DND-41 (cell line): ENCODE results near the gene RYR3.

ENCODE experiments used
- ATAC-seq: fragments of 200-7000 bp; cut with Tn5 transposase; 3 replicates; pipeline ENCODE4 v1.9.1; 2021; ENCODE audit warnings: low read depth; ENCODE audit not compliant: insufficient read depth
- DNase-seq: peaks from one replicate; pipeline ENCODE4 v3.0.0-alpha.2; 2020
- H2AFZ ChIP-seq: 2 replicates; pipeline ENCODE4 v1.6.0; 2012; ENCODE audit warnings: low read depth, low read length
- H3K27ac ChIP-seq: 2 replicates; pipeline ENCODE4 v1.5.1; 2012; ENCODE audit warnings: low read length, inconsistent platforms
- H3K27me3 ChIP-seq: fragments of 200-600 bp; sonication (generic); 2 replicates; pipeline ENCODE4 v1.6.0; 2012; ENCODE audit warnings: low read length, mild to moderate bottlenecking, inconsistent platforms; ENCODE audit not compliant: insufficient read depth, poor library complexity
- H3K36me3 ChIP-seq: 2 replicates; pipeline ENCODE4 v1.5.1; 2012; ENCODE audit warnings: low read length, inconsistent platforms; ENCODE audit not compliant: insufficient read depth
- H3K4me1 ChIP-seq: 2 replicates; pipeline ENCODE4 v1.5.1; 2012; ENCODE audit warnings: mild to moderate bottlenecking, low read length; ENCODE audit not compliant: insufficient read depth
- H3K4me2 ChIP-seq: 2 replicates; pipeline ENCODE4 v1.6.0; 2012; ENCODE audit warnings: mild to moderate bottlenecking, moderate library complexity, low read length, inconsistent platforms; ENCODE audit not compliant: insufficient read depth
- H3K4me3 ChIP-seq, 2 experiments: fragments of 200-600 bp in 1 of 2; shearing (Covaris generic) in 1 of 2; 2 replicates each; pipeline ENCODE4 v1.5.1; 2012 to 2016; ENCODE audit warnings: inconsistent platforms in 2 of 2, low read length in 2 of 2, mild to moderate bottlenecking in 2 of 2, low read depth in 1 of 2, moderate library complexity in 1 of 2
- H3K79me2 ChIP-seq: 2 replicates; pipeline ENCODE4 v1.6.0; 2012; ENCODE audit warnings: low read length, inconsistent platforms; ENCODE audit not compliant: insufficient read depth
- H3K9ac ChIP-seq: 2 replicates; pipeline ENCODE4 v1.6.0; 2012; ENCODE audit warnings: low read depth, mild to moderate bottlenecking, inconsistent platforms, low read length, moderate library complexity
- H3K9me3 ChIP-seq: 2 replicates; pipeline ENCODE4 v1.5.1; 2012; ENCODE audit warnings: low read length, moderate library complexity, mild to moderate bottlenecking, inconsistent platforms; ENCODE audit not compliant: insufficient read depth, severe bottlenecking
- H4K20me1 ChIP-seq: 2 replicates; pipeline ENCODE4 v1.6.0; 2012; ENCODE audit warnings: low read length; ENCODE audit not compliant: insufficient read depth
- CTCF ChIP-seq: IDR thresholded peaks from 2 replicates; pipeline ENCODE4 v1.5.1; 2012; ENCODE audit warnings: borderline replicate concordance, low read length, moderate library complexity, mild to moderate bottlenecking; ENCODE audit not compliant: poor library complexity, severe bottlenecking; ENCODE audit errors: extremely low read depth
- EZH2 ChIP-seq: IDR thresholded peaks from 3 replicates; pipeline ENCODE4 v1.6.1; 2012; ENCODE audit warnings: borderline replicate concordance, low read depth, mild to moderate bottlenecking, moderate library complexity, low read length, inconsistent platforms; ENCODE audit not compliant: severe bottlenecking

RYR3 gene

GRCh38 chr15:33398555-33398954 is 87.8 kb downstream of the RYR3 start:
- peaks cover 3% of the 10 kb centered on the region for H3K27me3 ChIP-seq
- H3K79me2 ChIP-seq: no peaks in the 10 kb centered on the region
- no peak overlapping the region for H2AFZ ChIP-seq
- H3K4me3 ChIP-seq: no peak overlapping the region
- H3K4me2 ChIP-seq: no peak overlapping the region
- H3K9me3 ChIP-seq: no peaks in the 10 kb centered on the region
- H3K4me1 ChIP-seq: no peaks in the 10 kb centered on the region
- H3K9ac ChIP-seq: no peak overlapping the region
- H3K36me3 ChIP-seq: no peaks in the 10 kb centered on the region
- TF ChIP-seq EZH2 (no peak), CTCF (no peak)
- no peak overlapping the region for H3K27ac ChIP-seq
- DNase-seq: no peak
- H4K20me1 ChIP-seq: no peaks in the 10 kb centered on the region
- no peak for ATAC-seq

- no peaks in the 10 kb centered on the region for H3K4me1 ChIP-seq
- no peaks in the 10 kb centered on the region for H4K20me1 ChIP-seq
Observed at GRCh38 chr15:33400941-33401340, 90.2 kb downstream of the RYR3 start.

GRCh38 chr15:33402600-33402999 is 91.8 kb downstream of the RYR3 start:
- TF ChIP-seq EZH2: no peak
- no peak for TF ChIP-seq CTCF
- Histone ChIP-seq H3K9me3 (no peaks in the 10 kb centered on the region), H3K9ac (no peak overlapping the region), H3K4me3 (no peak overlapping the region), H3K79me2 (no peaks in the 10 kb centered on the region), H3K36me3 (no peaks in the 10 kb centered on the region), H2AFZ (no peak overlapping the region), H3K27ac (no peak overlapping the region), H3K27me3 (peaks cover 5% of the 10 kb centered on the region), H3K4me1 (no peaks in the 10 kb centered on the region), H4K20me1 (no peaks in the 10 kb centered on the region), H3K4me2 (no peak overlapping the region)
- no peak for ATAC-seq
- no peak for DNase-seq

More at GRCh38 chr15:33400941-33401340, 90.2 kb downstream of the RYR3 start:
- Histone ChIP-seq H3K36me3 (no peaks in the 10 kb centered on the region), H3K27me3 (no peaks in the 10 kb centered on the region), H3K9ac (no peak overlapping the region), H3K9me3 (no peaks in the 10 kb centered on the region), H3K4me2 (no peak overlapping the region), H3K27ac (no peak overlapping the region), H3K79me2 (no peaks in the 10 kb centered on the region), H3K4me3 (no peak overlapping the region), H2AFZ (no peak overlapping the region)
- no peak for ATAC-seq
- no peak for DNase-seq
- TF ChIP-seq EZH2: no peak
- no peak for TF ChIP-seq CTCF

- TF ChIP-seq CTCF: no peak
- no peak for TF ChIP-seq EZH2
- H3K9me3 ChIP-seq: no peaks in the 10 kb centered on the region
- no peak overlapping the region for H3K4me2 ChIP-seq
Observed at GRCh38 chr15:33405096-33405495, 94.3 kb downstream of the RYR3 start.

More at GRCh38 chr15:33405096-33405495, 94.3 kb downstream of the RYR3 start:
- no peak overlapping the region for H3K9ac ChIP-seq
- DNase-seq: no peak
- no peak overlapping the region for H3K4me3 ChIP-seq
- peaks cover 5% of the 10 kb centered on the region for H3K27me3 ChIP-seq
- H3K4me1 ChIP-seq: no peaks in the 10 kb centered on the region
- H4K20me1 ChIP-seq: no peaks in the 10 kb centered on the region
- no peak overlapping the region for H2AFZ ChIP-seq
- ATAC-seq: no peak
- H3K27ac ChIP-seq: no peak overlapping the region
- H3K36me3 ChIP-seq: no peaks in the 10 kb centered on the region
- H3K79me2 ChIP-seq: no peaks in the 10 kb centered on the region
